NCI-H146 (cell line): ENCODE data around the gene ZMYND12.
"Not testable (repeated sequence)": the region's sequence is repeated elsewhere in the genome, so short reads cannot be mapped to it uniquely, and the experiment has no call there.

Source experiments
- DNase-seq: peaks from one replicate; lab custom pipeline; 2025; lab: John Stamatoyannopoulos, UW

ZMYND12 gene

DNA sequence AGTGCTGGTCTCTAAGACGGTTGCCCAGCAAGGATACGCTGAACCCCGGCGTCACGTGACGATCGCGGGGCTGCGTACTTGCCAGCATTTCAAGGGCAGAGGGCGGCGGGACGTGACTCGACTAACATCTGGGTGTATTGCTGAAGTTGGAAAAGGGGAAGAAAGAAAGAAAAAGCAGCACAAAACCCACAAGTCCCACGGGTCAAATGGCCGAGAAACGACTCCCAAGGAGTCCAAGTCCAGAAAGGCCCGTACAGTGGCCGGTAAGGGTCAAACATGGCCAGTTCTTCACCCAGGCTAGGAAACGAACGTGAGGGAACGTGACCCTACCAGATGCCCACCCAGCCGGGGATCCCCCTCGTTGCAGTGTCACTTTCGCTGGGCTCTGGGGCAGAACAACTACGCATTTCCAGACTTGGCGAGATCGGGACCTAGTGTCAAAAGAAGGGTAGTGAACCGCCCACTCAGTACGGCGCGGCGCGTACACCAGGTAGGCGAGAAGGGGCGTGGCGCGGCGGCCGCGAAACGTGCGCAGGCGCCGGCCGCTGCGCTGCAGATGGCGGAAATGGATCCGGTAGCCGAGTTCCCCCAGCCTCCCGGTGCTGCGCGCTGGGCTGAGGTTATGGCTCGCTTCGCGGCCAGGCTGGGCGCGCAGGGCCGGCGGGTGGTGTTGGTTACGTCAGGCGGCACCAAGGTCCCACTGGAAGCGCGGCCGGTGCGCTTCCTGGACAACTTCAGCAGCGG is at the start of gene ZMYND12, which contains the start of gene PPCS:
Gene ZMYND12 (minus strand): TSS at position 13 of the 744 bp plus-strand sequence. CDS start 25 bp downstream, outside the sequence.
Gene PPCS (plus strand): TSS at position 534 of the 744 bp plus-strand sequence. CDS start 23 bp downstream, at position 557.
- peak; percentile 78 for DNase-seq

DNA sequence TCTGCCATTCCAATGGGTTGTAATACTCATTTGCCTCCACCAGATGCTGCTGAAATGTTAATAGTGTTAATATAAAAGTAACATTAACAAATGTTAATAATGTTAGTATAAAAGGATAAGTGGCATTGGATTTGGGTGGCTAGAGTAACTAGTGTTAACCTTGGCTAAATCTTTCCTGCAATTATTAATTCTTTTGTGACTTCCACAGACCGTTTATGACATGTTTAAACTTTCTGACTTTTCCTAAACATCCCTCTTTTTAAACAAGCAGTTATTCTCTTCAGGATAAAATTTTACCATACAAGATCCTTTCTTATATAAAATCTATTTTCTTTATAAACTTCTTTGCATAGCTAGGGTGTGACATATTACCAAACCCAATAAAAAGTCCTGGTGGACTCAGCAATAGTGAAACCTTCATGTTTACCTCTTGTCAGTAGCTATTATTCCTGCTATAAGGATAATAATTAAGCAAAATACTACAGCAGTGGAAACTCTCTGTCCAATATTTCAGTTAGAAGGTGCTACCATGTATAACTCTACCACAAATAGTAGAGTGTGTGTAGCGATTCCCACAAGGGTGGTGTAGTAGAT is 48.8 kb upstream of the ZMYND12 start:
- DNase-seq: no peak

DNA sequence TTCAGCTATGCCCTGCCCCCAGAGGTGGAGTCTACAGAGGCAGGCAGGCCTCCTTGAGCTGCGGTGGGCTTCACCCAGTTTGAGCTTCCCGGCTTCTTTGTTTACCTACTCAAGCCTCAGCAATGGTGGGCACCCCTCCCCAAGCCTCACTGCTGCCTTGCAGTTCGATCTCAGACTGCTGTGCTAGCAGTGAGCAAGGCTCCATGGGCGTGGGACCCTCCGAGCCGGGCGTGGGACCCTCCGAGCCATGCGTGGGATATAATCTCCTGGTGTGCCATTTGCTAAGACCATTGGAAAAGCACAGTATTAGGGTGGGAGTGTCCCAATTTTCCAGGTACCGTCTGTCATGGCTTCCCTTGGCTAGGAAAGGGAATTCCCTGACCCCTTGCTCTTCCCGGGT is 46.2 kb upstream of the ZMYND12 start:
- not testable (repeated sequence) for DNase-seq

GRCh38 chr1:42490237-42490636 is 34.4 kb upstream of the ZMYND12 start:
- DNase-seq: no peak

DNA sequence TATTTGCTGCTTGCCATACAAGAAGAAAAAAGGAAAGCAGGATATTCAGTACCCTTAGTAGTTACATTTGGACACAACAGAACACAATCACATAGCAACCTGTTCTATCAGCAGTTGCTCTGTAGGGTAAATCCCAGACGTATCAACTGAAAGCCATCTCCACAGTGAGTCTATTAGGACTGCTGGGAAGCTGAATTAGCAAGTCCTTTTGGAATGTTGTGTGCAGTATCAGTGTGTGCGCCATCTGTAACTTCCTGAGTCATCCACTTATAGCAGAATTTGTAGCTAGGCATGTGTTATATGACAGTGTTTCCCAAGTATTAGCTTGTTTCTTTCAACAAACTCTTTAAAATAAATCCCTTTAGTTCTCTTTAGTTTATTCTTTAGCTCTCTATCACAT is 28.6 kb upstream of the ZMYND12 start:
- DNase-seq: no peak

GRCh38 chr1:42482635-42483153 is 26.9 kb upstream of the ZMYND12 start:
- no peak for DNase-seq

- DNase-seq: no peak
Observed at GRCh38 chr1:42480921-42481320, 25.1 kb upstream of the ZMYND12 start.

GRCh38 chr1:42479621-42480020 is 23.8 kb upstream of the ZMYND12 start:
- DNase-seq: no peak

- no peak for DNase-seq
Observed at GRCh38 chr1:42477775-42478174, 22.0 kb upstream of the ZMYND12 start.

- DNase-seq: not testable (repeated sequence)
Observed at GRCh38 chr1:42477354-42477753, 21.5 kb upstream of the ZMYND12 start.

DNA sequence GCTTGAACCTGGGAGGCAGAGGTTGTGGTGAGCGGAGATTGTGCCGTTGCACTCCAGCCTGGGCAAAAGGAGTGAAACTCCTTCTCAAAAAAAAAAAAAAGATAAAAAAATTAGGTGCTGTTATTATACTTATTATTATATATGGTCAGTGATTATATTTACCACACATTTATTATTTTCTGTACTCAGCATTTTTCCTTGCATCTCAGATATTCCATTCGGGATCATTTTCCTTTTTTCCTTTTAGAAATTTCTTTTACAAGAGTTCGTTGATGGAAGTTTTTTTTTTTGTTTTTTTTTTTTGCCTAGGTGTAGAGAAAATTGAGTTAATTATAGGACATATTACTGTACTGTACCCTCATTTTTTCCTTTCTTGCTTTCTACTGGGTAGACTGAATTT is 20.8 kb upstream of the ZMYND12 start:
- no peak for DNase-seq

GRCh38 chr1:42469727-42470126 is 13.9 kb upstream of the ZMYND12 start:
- no peak for DNase-seq

- DNase-seq: no peak
Observed at GRCh38 chr1:42466030-42466429, 10.2 kb upstream of the ZMYND12 start.

DNA sequence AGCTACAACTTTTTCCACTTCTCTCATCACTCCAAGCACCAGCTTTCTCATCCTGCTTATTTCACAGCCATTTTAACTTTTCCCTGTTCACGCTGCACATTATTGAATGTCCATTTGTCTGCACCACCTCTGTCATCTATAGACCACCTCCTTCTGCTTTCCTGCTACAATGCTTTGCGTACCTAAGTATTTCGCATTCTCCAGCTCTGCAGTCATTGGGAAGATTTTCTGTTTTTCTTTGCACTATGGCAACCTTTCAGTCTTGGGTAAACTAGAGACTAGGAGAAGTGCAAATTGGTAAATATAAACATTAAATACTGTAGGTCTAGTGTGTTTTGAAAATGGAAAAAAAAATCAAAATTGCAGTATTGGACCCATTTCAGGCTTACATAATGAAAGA is 8.1 kb upstream of the ZMYND12 start:
- peak; percentile 39 for DNase-seq

GRCh38 chr1:42462828-42463763 is 7.3 kb upstream of the ZMYND12 start, which contains the start of gene CCDC30:
Gene CCDC30 (plus strand): TSS chr1:42463286. CDS start chr1:42480552, 17,266 bp downstream.
- peak; percentile 97 for DNase-seq

DNA sequence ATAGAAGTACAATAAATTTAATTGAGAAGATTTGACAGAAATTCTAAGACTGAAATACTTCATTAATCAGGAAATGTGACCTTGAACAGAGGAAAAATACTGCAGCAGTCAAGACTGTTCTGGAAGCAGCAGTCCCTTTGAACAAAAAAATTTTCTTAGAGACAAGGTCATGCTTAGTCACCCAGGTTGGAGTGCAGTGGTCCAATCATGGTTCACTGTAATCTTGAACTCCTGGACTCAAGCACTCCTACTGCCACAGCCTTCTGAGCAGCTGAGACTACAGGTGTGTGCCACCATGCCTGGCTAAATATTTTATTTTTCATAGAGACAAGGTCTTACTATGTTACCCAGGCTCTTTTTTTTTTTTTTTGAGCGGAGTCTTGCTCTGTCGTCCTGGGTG is 5.4 kb upstream of the ZMYND12 start:
- DNase-seq: no peak

- peak; percentile 57 for DNase-seq
Observed at GRCh38 chr1:42456754-42457089, 900 bp upstream of the ZMYND12 start.

DNA sequence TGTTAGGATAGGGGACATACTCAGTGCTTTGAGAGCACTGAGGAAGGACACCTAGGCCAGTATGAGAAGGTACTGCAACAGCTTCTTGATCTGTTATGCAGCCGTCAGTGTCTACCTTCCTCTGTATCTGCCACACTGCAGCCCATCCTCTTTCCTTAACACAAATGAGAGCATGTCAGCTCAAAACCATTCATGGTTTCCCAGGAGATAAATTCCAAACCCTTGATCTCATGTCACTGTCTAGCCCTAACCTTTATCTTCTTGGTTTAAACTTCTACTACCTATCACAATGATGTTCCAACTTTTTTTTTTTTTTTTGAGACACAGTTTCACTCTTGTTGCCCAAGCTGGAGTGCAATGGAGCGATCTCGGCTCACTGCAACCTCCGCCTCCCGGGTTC is 1.4 kb downstream of the ZMYND12 start:
- DNase-seq: no peak

DNA sequence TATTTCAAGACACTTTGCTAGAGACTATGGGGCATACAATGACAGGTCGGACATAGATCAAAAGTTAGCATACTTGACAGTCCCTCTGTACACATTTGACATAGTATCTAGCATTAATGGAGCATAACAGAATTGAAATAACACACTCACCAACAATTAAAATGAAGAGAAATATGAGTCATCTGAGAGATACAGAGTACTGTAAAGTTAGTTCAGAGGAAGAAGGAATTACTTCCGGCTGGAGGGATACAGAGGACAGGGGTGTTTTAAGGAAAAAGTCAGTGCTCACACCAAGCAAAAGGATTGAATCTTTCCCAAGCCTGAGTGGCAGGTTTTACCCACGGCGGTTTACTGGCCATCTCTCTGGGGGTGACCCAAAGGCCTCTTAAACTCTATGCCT is 2.4 kb downstream of the ZMYND12 start:
- DNase-seq: no peak

GRCh38 chr1:42450061-42450460 is 5.8 kb downstream of the ZMYND12 start:
- no peak for DNase-seq

- DNase-seq: no peak
Observed at GRCh38 chr1:42449256-42449655, 6.6 kb downstream of the ZMYND12 start.

GRCh38 chr1:42442662-42443061 is 13.2 kb downstream of the ZMYND12 start:
- no peak for DNase-seq
